ENCODE data around the gene C1QA. TPM values are rescaled to one million over a fixed set of nuclear protein-coding genes. Genes with fewer than 3 reads are reported as not detected.
"Not testable (repeated sequence)": the region's sequence is repeated elsewhere in the genome, so short reads cannot be mapped to it uniquely, and the experiment has no call there.

Gene C1QA
- total RNA-seq, 3 donors from 2014 or later (not counting 1 experiment from before 2014, with no cell fraction given), result 0.43 to 3.9 TPM; not detected in 1

DNA sequence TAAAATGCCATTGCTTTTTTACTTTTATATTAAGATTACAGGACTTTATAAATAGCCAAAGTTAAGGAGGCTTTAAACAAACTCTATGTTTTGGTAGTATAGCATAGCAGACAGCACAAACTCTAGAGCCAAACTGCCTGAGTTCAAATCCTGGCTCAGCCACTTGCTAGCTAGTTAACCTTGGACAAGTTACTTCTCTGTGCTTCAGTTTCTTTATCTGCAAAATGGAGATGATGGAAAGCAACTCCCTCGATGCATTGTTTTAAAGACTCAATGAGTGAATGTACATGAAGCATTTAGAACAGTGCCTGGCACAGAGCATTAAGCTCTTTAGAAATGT, 38.0 kb downstream of the C1QA start:
- WGBS (ENCODE audit: insufficient coverage), result 63% methylated on average over 1 of the region's 1 CpG
- no peaks in the 10 kb centered on the region for H3K36me3 ChIP-seq (ENCODE audit: control insufficient read depth, insufficient read depth, low read length)

DNA sequence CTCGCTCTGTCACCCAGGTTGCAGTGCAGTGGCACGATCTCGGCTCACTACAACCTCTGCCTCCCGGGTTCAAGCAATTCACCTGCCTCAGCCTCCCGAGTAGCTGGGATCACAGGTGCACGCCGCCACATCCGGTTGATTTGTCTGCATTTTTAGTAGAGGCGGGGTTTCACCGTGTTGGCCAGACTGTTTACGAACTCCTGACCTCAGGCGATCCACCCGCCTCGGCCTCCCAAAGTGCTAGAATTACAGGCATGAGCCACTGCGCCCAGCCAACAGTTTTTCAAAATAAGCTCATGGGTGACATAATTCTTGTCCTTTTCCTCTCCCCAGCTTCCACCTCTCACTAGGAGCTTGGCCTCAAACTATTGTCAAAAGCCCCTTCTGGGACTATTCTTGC, 39.7 kb downstream of the C1QA start:
- H3K27ac ChIP-seq (ENCODE audit: low read length); H3K36me3 ChIP-seq (ENCODE audit: control insufficient read depth, insufficient read depth, low read length); H3K27me3 ChIP-seq (ENCODE audit: control insufficient read depth, insufficient read depth, low read length); ATAC-seq; H3K4me1 Mint-ChIP-seq; DNase-seq; H3K9me3 Mint-ChIP-seq; H3K36me3 Mint-ChIP-seq; intact Hi-C loops (cut with micrococcal nuclease); H3K27ac Mint-ChIP-seq; H3K4me1 ChIP-seq (ENCODE audit: control insufficient read depth, insufficient read depth, low read length); H3K4me3 Mint-ChIP-seq; H3K9me3 ChIP-seq (ENCODE audit: control insufficient read depth, insufficient read depth, low read length); H3K4me3 ChIP-seq (ENCODE audit: low read length): not testable (repeated sequence)
- WGBS (ENCODE audit: insufficient coverage), result 95% methylated on average over 15 of the region's 15 CpGs
- H3K27me3 Mint-ChIP-seq (ENCODE audit: low read depth in 2 of 2), result peaks cover 8 to 16% of the 10 kb centered on the region in 2 donors

More for the DNA sequence above, 38.0 kb downstream of the C1QA start:
- Histone ChIP-seq H3K4me1 (ENCODE audit: control insufficient read depth, insufficient read depth, low read length) (no peaks in the 10 kb centered on the region), H3K9me3 (ENCODE audit: control insufficient read depth, insufficient read depth, low read length) (no peaks in the 10 kb centered on the region), H3K4me3 (ENCODE audit: low read length) (no peak overlapping the region), H3K27ac (ENCODE audit: low read length) (no peak overlapping the region), H3K27me3 (ENCODE audit: control insufficient read depth, insufficient read depth, low read length) (no peaks in the 10 kb centered on the region)
- intact Hi-C loops (cut with micrococcal nuclease), result loop anchor here (1.0 kb wide), 1 partner anchor 215 kb away; no protein-coding TSS in a partner anchor
- Mint-ChIP-seq H3K27me3 (ENCODE audit: low read depth in 2 of 2) (peaks cover 8 to 20% of the 10 kb centered on the region in 2 donors), H3K4me3 (no peak overlapping the region), H3K36me3 (no peaks in the 10 kb centered on the region), H3K4me1 (no peaks in the 10 kb centered on the region), H3K27ac (no peak overlapping the region), H3K9me3 (no peaks in the 10 kb centered on the region)
- DNase-seq, result no peak
- ATAC-seq, result no peak
- TF ChIP-seq, protein P1, sequence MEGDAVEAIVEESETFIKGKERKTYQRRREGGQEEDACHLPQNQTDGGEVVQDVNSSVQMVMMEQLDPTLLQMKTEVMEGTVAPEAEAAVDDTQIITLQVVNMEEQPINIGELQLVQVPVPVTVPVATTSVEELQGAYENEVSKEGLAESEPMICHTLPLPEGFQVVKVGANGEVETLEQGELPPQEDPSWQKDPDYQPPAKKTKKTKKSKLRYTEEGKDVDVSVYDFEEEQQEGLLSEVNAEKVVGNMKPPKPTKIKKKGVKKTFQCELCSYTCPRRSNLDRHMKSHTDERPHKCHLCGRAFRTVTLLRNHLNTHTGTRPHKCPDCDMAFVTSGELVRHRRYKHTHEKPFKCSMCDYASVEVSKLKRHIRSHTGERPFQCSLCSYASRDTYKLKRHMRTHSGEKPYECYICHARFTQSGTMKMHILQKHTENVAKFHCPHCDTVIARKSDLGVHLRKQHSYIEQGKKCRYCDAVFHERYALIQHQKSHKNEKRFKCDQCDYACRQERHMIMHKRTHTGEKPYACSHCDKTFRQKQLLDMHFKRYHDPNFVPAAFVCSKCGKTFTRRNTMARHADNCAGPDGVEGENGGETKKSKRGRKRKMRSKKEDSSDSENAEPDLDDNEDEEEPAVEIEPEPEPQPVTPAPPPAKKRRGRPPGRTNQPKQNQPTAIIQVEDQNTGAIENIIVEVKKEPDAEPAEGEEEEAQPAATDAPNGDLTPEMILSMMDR (IDR thresholded peaks at IDR 0.05), result no peak

DNA sequence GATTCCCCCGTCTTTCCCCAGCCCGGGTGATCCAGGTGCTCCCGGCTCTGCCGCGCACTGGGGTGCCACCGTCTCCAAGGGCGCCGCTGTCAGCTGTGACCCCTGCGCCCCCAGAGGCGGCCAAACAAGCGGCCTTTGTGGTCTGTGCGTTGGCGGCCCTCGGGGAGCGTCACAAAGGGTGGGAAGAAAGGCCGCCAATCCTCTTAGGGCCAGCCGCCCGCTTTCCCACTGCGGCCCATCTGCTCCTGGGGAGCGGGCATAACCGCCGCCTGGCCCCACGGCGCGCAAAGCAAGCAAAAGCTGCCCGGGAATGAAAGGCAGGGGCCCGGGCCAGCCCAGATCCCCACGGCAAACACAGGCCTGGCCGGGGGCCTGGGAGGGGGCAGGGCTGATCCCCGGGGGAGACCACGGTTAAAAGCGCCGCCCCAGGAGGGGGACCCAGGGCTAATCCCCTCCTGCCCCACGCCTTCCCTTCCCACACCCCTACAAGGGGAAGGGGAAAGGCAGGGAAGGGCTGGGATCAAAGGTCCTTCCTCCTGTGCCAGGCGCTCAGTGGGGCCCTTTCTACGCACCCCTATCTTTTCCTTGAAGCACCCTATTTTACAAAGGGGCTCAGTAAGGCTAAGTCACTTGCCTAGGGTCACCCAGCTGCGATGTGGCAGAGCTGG, 40.6 kb downstream of the C1QA start:
- Mint-ChIP-seq H3K27me3 (ENCODE audit: low read depth in 2 of 2) (peaks cover 8 to 14% of the 10 kb centered on the region in 2 donors), H3K4me1 (no peaks in the 10 kb centered on the region), H3K4me3 (no peak overlapping the region), H3K9me3 (no peaks in the 10 kb centered on the region), H3K36me3 (no peaks in the 10 kb centered on the region), H3K27ac (no peak overlapping the region)
- H3K9me3 ChIP-seq (ENCODE audit: control insufficient read depth, insufficient read depth, low read length), result no peaks in the 10 kb centered on the region
- DNase-seq (no peak), ATAC-seq (no peak)
- intact Hi-C loops (cut with micrococcal nuclease), result no loop called here
- no peaks in the 10 kb centered on the region for H3K27me3 ChIP-seq (ENCODE audit: control insufficient read depth, insufficient read depth, low read length)
- H3K4me3 ChIP-seq (ENCODE audit: low read length), result no peak overlapping the region
- no peak overlapping the region for H3K27ac ChIP-seq (ENCODE audit: low read length)
- no peaks in the 10 kb centered on the region for H3K4me1 ChIP-seq (ENCODE audit: control insufficient read depth, insufficient read depth, low read length)
- TF ChIP-seq, protein P1 (IDR thresholded peaks at IDR 0.05), result no peak
- 78% methylated on average over 32 of the region's 37 CpGs for WGBS (ENCODE audit: insufficient coverage)
- no peaks in the 10 kb centered on the region for H3K36me3 ChIP-seq (ENCODE audit: control insufficient read depth, insufficient read depth, low read length)

DNA sequence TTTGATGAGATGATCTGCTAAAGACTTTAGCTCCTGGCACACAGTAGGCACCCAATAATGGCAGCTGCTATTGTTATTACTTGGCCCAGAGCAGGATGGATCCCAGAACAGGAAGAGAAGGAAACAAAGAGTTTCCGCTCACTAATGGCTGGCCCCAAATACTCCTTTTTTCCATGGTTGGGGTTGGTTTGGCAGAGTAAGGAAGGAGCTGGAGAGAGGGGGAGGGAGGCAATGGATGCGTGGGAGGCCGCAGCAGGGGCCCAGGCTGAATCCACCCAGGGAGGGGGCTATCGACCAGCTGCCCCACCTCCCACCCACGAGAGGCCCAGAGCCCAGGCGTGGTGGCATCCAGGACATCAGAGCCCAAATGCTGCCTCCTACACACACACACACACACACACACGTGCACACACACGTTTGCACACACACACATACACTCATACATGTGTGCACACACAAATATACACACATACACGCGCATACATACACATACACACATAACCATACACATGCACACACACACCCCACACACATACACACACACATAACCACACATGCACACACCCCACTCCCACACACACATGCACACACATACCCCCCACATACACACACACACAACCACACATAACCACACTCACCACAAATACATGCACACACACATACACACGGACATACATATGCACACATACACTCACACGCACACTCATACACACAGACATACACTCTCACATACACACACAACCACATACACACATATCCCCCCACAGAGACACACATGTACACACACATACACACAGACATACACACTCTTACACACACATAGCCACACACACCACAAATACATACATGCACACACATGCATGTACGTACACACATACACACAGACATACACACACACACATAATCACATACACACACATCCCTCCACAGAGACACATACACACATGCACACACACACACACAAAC, 41.8 kb downstream of the C1QA start:
- H3K4me3 ChIP-seq (ENCODE audit: low read length), result no peak overlapping the region
- intact Hi-C loops (cut with micrococcal nuclease), result no loop called here
- no peak overlapping the region for H3K27ac ChIP-seq (ENCODE audit: low read length)
- ATAC-seq (peak in 1 of 3 donors; percentile 9), DNase-seq (no peak)
- no peaks in the 10 kb centered on the region for H3K9me3 Mint-ChIP-seq
- TF ChIP-seq, protein P1 (IDR thresholded peaks at IDR 0.05), result no peak
- H3K36me3 ChIP-seq (ENCODE audit: control insufficient read depth, insufficient read depth, low read length), result no peaks in the 10 kb centered on the region
- no peak overlapping the region for H3K4me3 Mint-ChIP-seq
- H3K9me3 ChIP-seq (ENCODE audit: control insufficient read depth, insufficient read depth, low read length), result no peaks in the 10 kb centered on the region
- no peaks in the 10 kb centered on the region for H3K4me1 Mint-ChIP-seq
- H3K27ac Mint-ChIP-seq, result no peak overlapping the region
- H3K4me1 ChIP-seq (ENCODE audit: control insufficient read depth, insufficient read depth, low read length), result no peaks in the 10 kb centered on the region
- peaks cover 8 to 9% of the 10 kb centered on the region in 2 donors for H3K27me3 Mint-ChIP-seq (ENCODE audit: low read depth in 2 of 2)
- 87% methylated on average over 13 of the region's 13 CpGs for whole genome bisulfite sequencing (ENCODE audit: insufficient coverage)
- no peaks in the 10 kb centered on the region for H3K36me3 Mint-ChIP-seq
- H3K27me3 ChIP-seq (ENCODE audit: control insufficient read depth, insufficient read depth, low read length), result no peaks in the 10 kb centered on the region

Data from natural killer cell (primary cell).